ENCODE measurements around the gene CYP4F2. TPM values are rescaled to one million over a fixed set of nuclear protein-coding genes. Genes with fewer than 3 reads are reported as not detected.

Gene CYP4F2
- total and polyA plus RNA-seq, 4 donors, result 7.7 to 186 (median 85.2) TPM

DNA sequence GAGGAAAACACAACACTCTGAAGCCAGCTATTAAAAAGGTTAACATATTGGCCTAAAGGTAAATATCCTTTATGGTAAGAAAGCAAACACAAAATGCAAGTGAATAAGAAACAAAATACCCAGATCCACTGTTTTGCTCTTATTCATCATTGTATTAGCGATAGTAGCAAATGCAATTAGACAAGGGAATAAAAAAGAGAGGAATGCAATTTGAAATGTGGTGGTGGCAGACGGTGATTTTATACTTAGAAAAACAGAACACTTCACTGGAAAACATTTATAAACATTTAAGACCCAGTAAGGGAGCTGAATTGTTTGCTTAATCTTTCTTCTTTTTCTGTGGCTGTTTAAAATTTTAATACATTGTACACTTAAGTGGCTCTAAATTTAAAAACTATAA is 17.2 kb upstream of the CYP4F2 start:
- no peaks in the 10 kb centered on the region for H3K27me3 ChIP-seq (ENCODE audit: control insufficient read depth in 4 of 4, insufficient read depth in 4 of 4, low read length in 3 of 4)
- no peak overlapping the region for H3K27ac ChIP-seq (ENCODE audit: low read depth in 1 of 2, low read length in 2 of 2)
- no peak overlapping the region for H3K9ac ChIP-seq (ENCODE audit: low read depth in 1 of 2, low read length in 2 of 2)
- WGBS, result 95% methylated on average over 2 of the region's 2 CpGs
- no peaks in the 10 kb centered on the region for H3K9me3 ChIP-seq (ENCODE audit: control insufficient read depth in 4 of 4, low read length in 3 of 4)
- no peaks in the 10 kb centered on the region for H3K4me1 ChIP-seq (ENCODE audit: control insufficient read depth in 4 of 4, insufficient read depth in 4 of 4, low read length in 3 of 4)
- no peak for DNase-seq (ENCODE audit: low spot score)
- peaks cover 8 to 48% (median 29%) of the 10 kb centered on the region in 4 donors for H3K36me3 ChIP-seq (ENCODE audit: control insufficient read depth in 4 of 4, insufficient read depth in 3 of 4, low read depth in 1 of 4, low read length in 3 of 4)
- TF ChIP-seq HNF4A (conservative IDR thresholded peaks at IDR 0.05), result no peak
- no peak for TF ChIP-seq GABPA (IDR thresholded peaks at IDR 0.05 in 1 of 2, conservative IDR thresholded peaks at IDR 0.05 in 1 of 2)
- no peak for TF ChIP-seq CTCF (IDR thresholded peaks at IDR 0.05; ENCODE audit: low read depth, low read length, missing input control)
- TF ChIP-seq FOXA2 (IDR thresholded peaks at IDR 0.05), result no peak
- no peak for TF ChIP-seq EGR1 (IDR thresholded peaks at IDR 0.05; ENCODE audit: low read depth in 2 of 2)
- TF ChIP-seq, protein P1, sequence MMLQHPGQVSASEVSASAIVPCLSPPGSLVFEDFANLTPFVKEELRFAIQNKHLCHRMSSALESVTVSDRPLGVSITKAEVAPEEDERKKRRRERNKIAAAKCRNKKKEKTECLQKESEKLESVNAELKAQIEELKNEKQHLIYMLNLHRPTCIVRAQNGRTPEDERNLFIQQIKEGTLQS (IDR thresholded peaks at IDR 0.05), result no peak
- TF ChIP-seq RAD21 (IDR thresholded peaks at IDR 0.05), result no peak
- no peak for TF ChIP-seq MAX (IDR thresholded peaks at IDR 0.05)
- TF ChIP-seq RXRA (IDR thresholded peaks at IDR 0.05), result no peak
- TF ChIP-seq FOXA1 (IDR thresholded peaks at IDR 0.05), result no peak
- TF ChIP-seq JUND (IDR thresholded peaks at IDR 0.05), result no peak
- TF ChIP-seq NR2F2 (IDR thresholded peaks at IDR 0.05), result no peak
- TF ChIP-seq TAF1 (conservative IDR thresholded peaks at IDR 0.05), result no peak
- TF ChIP-seq REST (IDR thresholded peaks at IDR 0.05), result no peak
- TF ChIP-seq, protein P2, sequence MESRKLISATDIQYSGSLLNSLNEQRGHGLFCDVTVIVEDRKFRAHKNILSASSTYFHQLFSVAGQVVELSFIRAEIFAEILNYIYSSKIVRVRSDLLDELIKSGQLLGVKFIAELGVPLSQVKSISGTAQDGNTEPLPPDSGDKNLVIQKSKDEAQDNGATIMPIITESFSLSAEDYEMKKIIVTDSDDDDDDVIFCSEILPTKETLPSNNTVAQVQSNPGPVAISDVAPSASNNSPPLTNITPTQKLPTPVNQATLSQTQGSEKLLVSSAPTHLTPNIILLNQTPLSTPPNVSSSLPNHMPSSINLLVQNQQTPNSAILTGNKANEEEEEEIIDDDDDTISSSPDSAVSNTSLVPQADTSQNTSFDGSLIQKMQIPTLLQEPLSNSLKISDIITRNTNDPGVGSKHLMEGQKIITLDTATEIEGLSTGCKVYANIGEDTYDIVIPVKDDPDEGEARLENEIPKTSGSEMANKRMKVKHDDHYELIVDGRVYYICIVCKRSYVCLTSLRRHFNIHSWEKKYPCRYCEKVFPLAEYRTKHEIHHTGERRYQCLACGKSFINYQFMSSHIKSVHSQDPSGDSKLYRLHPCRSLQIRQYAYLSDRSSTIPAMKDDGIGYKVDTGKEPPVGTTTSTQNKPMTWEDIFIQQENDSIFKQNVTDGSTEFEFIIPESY (IDR thresholded peaks at IDR 0.05), result no peak
- no peak for TF ChIP-seq SP1 (IDR thresholded peaks at IDR 0.05)
- TF ChIP-seq YY1 (IDR thresholded peaks at IDR 0.05), result no peak
- TF ChIP-seq HNF4G (IDR thresholded peaks at IDR 0.05), result no peak
- H3K4me3 ChIP-seq (ENCODE audit: low read depth in 1 of 3, low read length in 3 of 3), result no peak overlapping the region

All from liver (tissue), 9 donors.